Tongue (tissue), 2 donors: Measurements from ENCODE around the gene SMTNL2. TPM values are rescaled to one million over a fixed set of nuclear protein-coding genes. Genes with fewer than 3 reads are reported as not detected.
A peak's percentile ranks its signal among the peaks of the same experiment; 100 is the strongest.

Experiments
- DNase-seq: peaks from one replicate; pipeline ENCODE4 v3.0.0-alpha.2; 2015
- total RNA-seq: library from RNA; depleted of rRNA; stranded (reverse); fragments of >200 nt; gene quantifications from one replicate; pipeline ENCODE4 v1.2.3, GENCODE V29; 2014

Gene SMTNL2
- 174 TPM for total RNA-seq

DNA sequence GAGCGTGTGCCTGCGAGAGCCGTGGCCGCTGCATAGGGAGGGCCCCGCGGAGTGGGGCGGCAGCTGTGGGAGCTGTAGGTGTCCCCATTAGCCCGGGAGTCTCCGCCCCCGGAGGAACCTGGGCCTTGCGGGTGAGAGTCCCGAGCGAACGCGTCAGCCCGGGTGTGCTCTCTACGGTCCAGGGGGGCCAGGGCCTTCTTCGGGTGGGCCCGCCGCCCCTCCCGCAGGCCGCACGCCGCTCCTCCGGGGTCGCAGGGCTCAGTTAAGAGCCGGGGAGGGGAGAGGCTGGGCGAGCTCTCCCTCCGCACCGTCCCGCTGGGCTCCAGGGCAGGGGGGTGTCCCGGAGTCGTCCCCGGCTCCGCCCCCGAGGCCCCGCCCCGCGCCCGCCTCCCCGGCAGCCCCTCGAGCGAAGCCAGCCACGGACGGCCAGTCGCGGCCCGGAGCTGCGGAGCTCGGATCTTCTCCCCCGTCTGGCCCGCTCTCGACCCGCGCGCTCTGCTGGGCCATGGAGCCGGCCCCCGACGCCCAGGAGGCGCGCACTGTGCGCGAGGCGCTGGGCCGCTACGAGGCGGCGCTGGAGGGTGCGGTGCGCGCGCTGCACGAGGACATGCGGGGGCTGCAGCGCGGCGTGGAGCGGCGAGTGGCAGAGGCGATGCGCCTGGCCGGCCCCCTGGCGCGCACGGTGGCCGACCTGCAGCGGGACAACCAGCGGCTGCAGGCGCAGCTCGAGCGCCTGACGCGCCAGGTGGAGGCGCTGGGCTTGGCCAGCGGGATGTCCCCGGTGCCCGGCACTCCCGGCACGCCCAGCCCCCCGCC is at the start of gene SMTNL2:
SMTNL2 (plus strand) TSS at position 429 of the 816 bp plus-strand sequence; CDS start at position 506, 77 bp downstream.
- peak; percentile 84 for DNase-seq

DNA sequence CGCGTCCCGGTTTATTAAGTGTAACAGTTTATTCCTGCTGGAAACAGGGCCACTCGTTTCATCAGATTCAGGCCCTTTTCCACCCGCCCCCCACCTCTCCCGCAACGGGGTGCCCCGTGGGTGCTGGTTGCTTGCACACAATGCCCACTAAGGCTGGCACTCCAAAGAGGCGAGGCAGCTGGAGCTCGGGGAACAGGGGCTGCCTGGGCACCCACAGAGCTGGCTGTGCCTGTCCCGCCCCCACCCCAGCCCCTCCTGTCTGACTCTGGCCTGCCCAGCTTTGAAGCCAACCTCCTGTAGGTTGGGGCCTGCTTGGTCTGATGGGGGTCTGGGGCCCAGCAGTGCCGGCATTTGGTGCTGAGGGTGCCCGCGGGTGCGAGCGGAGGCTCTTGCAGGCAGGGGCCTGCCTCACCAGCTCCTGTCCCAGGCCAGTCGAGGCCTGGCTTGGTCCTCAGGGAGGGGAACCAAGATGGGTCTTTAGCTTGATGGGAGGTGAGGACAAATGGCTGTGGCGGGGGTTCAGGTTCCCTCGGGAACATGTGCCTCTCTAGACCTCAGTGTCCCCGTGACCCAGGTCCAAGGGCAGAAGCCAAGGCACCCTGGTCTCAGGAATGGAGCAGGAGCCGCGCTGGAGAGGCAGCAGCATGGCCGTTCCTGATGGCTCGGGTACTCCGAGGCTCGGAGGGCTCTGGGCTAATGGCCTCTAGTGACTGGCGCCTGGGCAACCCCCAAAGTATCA is 49.2 kb upstream of the SMTNL2 start:
- no peak for DNase-seq

DNA sequence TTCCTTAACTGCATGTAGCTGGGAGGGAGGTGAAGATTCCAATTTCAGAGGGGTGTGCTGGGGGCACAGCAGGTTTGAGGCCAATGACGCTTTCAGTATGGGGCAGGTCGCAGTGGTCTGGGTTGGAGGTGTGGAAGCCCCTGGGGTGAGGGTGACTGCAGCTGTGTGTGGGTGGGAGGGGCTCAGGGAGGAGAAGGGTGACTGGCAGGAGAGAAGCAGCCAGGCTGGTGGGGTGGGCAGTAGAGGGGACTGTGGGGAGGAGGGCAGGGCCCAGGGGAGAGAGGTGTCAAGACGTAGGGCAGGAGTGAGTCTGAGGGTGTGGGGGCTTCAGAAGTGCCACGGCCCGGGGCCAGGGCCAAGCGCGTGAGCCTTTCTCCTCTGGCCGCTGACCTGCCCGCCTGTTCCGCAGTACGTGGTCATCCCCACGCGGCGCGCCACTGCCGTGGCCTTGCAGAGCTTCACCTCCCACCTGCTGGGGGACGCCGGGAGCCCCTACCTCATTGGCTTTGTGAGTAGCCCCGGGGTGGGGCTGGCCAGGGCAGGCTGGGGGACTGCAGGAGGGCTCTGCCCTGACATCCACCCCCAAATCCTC is 48.6 kb upstream of the SMTNL2 start:
- DNase-seq = no peak

DNA sequence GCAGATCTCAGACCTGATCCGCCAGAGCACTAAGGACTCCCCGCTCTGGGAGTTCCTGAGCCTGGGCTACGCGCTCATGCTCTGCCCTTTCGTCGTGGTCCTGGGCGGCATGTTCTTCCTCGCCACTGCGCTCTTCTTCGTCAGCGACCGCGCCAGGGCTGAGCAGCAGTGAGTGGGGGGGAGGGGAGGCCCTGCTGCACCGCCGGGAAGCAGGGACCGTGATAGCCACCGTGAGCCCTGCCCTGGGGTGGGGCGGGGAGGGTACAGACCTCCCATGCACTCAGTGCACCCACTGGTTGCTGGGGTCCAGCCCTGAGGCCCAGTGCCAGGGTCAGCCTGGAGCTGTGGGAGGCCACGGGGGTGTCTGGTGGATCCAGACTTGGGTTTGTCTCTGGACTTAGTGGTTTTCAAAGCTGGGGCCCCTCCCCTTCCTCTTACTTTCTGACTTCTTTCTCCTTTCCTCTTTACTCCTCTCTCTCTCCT is 48.0 kb upstream of the SMTNL2 start:
- no peak for DNase-seq

DNA sequence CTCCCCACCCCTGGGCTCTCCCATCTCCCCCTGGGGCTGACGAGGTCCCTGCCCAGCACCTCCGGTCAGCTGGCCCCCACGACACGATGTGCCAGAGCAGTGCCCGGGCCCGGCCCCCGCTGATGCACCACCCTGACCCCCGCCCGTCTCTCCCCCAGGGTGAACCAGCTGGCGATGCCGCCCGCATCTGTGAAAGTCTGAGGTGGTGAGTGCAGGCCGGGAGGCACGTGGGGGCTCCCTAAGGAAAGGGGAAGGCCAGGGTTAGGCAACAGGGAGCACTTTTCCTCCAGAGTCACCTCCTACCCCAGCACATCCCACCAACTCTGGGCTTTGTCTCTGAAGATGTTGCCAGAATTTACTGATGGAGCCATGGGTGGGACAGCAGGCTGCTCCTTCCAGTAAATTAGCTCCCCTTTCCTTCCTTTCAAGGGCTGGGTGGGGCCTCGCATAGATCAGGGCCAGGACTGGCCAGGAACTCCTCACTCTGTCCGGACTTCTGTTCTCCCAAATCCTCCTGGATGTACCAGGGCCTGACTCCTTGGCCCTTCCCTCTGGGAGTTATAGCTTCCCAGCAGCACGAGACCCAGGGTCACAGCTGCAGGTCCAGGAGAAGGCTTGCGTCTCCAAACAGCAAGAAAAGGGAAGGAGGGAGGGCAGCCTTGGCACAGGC is 47.5 kb upstream of the SMTNL2 start:
- peak; percentile 21 for DNase-seq

DNA sequence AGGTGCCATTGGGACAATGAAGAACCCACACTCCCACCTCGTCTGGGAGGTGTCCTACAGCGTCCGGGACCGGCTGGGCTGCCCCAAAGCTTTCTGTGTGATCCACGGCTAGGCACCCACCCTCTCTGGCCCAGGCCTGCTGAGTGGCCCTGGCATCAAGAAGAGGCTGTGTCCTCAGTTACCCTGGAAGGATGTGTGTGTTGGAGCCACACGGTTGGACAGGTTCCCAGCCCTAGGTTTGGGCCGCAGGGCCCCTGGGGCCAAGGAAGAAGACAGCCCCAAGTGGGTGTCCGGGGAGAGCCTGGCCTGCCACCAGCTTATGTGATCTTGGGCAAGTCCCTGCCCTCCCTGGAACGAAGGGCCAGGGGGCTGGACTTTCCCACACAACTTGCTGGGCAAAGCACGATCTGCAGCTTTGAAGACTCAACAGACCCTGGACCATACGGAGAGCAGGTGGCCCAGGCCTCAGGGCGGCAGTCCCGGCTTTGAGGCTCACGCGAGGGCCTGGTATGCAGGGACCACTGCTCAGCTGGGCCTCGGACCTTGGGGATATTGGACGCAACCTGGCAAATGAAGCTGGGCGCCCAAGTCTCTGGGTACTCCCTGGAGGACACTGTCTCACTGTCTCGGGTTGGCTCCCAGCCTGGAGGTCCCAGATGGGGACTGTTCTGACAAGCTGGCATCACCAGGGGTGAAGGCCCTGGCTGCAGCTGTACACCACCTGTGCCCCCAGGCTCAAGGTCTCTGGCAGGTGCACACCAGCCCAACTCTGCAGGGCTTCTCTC is 46.7 kb upstream of the SMTNL2 start:
- no peak for DNase-seq

DNA sequence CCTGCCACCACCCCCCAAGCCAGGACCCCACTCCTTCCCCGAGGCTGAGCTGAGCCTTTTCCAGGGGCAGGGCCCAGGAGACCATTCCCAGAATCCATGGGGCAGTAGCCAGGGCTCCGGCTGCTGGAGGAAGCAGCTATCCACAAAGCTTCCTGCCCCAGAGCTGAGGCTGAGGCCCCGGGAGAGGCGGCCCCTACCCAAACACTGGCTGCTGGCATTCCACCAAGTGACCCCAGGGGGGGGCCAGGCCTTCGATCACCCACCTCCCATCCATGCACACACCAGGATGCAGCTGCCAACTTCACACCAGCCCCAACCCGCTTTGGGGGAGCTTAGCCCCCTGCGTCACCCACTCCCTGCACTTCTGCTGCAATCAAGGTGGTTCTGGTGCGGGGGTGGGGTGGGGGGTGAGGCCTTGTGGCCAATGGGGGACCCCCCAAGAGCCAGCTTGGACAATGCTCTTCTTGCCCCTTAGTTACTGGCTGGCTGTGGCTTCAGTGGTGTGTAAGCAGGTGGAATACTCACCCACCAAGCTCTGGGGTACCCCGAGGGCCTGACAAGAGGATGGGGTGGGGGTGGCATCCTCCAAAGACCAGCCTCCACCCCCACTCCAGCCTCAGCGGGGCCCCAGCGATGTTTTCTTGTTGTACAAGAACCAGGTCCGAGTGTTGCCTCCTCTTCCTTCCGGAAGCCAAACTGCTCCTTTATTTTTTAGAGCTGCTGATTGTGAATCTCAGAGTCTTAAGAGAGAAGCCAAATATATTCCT is 45.9 kb upstream of the SMTNL2 start:
- no peak for DNase-seq

DNA sequence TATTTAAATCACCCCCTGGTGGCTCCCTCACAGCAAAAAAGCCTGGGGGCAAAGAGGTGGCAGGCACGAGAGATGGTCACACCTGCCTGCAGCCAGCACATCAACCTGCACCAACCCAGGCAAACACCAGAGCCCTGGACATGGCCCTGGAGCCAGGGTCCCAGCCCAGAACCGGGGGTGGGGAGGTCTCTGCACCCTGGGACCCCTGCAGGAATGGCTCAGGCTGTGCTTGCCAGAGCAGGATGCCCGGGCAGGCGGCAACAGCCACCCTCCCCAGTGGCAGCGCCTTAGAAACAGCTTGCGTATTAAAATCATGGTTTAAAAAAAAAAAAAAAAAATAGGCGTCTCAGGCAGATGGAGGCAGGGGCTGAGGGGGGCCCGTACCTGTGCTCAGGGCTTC is 45.3 kb upstream of the SMTNL2 start:
- DNase-seq = no peak

DNA sequence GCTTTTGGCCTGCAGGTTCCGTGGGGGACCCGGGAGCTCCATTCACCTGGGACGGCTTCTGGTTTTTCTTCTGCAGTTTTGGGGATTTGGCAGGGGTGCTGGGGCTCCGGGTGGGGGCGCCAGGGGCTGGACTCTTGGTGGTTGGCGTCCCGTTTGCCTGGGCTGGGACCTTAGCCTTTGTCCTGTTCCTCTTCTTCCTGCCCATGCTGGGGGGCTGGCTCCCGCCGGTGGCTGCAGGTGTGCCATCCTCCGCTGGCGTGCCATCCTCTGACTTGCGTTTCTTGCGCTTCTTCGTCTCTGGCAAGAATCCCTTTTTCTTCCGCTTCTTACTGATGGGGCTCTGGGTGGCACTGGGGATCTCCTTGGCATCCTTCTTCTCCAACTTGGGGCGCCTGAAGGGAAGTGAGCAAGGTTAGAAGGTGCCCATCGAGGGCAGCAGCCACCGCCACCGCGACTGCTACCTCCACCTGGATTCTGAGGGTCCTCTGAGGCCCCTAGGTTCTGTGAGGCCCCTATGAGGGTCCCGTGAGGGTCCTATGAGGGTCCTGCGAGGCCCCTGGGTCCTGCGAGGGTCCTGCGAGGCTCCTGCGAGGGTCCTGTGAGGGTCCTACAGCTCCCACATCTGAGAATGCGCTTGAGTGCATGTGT is 44.6 kb upstream of the SMTNL2 start:
- DNase-seq = no peak

DNA sequence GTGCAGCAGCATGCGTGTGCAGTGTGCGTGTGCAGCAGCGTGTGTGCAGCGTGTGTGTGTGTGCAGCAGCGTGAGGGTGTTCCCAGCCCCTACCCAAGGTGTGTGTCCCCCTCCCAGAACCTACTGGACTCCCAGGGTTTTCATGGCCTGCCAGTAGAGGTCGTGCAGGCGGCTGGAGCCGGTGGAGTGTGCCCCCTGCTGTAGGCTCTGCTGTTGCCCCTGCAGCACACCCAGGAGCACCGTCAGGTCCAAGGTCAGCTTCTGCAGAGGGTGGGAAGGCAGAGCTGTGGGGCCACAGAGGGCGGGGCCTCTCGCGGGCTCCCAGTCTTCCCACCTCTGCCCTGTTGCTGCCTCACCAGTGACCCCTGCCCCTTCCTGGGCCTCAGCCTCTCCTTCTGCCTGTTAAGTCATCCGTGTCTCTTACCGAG is 44.1 kb upstream of the SMTNL2 start:
- DNase-seq = no peak

DNA sequence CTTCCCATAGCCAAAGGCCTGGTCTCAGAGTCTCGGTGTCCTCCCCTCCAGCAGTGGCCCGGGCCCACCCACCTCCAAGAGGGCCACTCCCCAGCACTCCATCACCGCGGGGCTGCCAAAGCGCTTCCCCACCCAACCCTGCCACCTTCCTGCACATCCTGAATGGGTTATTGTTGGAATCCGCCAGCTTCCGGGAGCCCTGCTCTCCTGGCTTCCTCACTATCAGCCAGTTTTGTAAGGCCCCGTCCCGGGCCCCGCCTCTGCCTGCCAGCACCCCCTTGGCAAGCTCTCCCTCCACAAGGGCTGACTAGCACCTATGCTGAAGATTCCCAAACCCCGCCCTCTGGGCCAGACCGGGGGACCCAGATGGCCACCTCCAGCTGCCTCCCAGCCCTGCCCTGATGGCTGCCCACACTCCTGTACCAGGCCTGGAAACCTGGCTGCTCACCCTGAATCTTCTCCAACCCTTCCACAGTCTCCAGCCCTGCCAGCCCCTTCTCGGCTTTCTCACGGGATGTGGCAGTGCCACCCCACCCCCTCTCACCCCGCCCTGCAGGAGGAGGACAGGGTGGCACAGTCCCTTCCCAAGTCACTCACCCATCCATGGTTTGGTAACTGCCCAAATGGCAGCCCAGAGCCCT is 43.5 kb upstream of the SMTNL2 start:
- no peak for DNase-seq

DNA sequence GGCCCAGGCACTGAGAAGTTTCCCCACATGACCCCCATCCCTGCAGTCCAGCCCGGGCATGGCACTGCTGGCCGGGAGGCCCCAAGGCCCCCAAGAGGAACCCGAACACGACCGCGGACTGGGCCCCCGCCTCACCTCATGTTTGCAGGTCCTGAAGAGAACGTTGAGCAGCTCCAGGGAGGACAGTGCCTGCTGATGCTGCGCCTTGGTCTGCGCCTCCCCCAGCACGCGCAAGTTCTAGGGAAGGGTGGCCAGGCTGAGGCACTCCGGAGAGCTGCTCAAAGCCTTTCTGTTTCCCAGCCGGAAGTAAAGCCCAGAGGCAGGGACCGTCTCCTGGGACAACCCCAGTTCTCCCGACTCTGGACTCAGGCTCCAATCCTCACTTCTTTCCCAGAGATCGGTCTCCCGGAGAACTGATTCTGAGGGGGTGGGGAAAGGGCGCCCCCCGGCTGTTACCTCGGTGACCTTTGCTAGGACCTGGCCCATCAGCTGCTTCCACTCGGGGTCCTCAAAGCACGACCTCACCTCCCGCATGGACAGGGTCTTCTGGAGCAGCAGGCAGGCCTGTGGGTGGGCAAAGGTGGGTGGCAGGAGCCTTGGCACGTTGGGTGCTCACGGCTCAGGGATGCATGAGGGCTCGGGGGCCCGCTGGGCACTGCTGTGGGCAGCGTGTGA is 42.9 kb upstream of the SMTNL2 start:
- DNase-seq = no peak

DNA sequence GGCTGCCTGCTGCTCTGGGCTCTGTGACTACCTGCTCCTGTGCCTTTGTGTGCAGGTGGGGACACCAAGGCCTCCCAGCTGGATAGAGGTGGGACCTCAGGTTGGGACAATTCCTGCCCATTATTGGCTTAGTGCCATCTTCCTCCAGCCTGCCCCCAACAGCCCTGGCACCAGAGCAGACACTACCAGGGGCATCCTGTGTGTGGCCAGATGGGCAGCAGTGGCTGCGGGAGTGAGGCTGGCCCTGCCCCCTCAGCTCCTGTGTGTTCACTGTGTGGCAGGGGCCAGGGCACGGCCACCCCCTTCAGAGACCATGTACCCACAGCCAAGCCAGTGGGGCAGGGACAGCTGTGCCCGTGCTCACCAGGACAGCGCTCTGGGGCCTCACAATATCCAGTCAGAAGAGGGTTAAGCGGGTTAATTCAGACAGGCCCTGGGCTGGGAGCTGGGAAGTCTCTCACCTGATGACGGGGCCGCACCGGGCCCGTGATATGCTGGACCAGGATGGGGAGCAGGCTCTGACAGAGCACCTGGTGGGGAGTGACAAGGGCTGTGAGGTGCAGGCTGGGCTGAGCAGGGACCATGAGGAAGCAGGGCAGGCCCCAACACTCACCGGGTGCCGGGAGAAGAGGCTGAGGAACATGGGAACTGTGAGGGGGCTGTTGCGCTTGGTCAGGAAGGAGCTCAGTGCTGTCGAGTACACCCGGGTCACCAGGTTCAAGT is 42.2 kb upstream of the SMTNL2 start:
- no peak for DNase-seq

DNA sequence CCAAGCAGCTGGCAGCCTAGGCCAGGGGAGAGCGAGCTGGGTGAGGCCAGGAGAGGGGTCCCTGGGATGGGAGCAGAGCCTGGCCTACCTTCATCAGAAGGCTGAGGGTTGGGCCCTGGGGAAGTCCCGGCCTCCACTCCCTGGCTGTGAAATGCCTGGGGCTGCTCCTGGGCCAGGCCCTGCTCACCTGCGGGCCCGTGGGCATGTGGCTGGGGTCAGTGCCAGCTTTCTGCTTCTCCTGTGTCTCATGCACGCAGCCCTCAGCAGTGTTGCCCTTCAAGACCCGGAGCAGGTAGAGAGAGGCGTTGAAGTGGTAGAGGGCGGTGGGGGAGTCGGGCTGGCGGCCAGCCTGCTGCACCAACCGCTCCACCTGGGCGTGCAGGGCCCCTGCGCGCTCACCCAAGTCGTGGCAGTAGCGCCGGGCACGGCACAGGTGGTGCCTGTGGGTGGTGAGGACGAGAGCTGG is 41.6 kb upstream of the SMTNL2 start:
- no peak for DNase-seq

DNA sequence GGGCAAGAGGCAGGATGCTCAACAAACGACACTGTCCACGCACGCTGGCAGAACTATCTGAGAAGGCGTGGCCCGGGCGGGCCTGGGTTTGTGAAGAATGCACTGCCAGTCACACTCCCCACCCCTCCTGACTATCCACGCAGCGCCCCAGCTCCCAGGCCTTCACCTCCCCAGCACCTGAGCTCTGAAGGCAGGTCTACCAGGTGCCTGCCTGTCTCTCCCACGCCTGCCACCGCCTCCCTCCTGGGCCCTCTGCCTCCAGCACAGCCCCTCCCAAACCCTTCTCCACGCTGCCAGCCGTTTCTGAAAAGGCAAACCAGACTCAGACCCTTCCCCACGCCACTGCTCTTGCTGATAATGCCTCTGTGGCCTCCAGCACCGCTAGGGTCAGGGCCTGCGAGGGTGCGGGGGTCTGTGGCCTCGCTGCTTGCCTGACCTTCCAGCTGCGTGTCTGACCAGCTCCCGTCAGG is 40.7 kb upstream of the SMTNL2 start:
- DNase-seq = no peak

DNA sequence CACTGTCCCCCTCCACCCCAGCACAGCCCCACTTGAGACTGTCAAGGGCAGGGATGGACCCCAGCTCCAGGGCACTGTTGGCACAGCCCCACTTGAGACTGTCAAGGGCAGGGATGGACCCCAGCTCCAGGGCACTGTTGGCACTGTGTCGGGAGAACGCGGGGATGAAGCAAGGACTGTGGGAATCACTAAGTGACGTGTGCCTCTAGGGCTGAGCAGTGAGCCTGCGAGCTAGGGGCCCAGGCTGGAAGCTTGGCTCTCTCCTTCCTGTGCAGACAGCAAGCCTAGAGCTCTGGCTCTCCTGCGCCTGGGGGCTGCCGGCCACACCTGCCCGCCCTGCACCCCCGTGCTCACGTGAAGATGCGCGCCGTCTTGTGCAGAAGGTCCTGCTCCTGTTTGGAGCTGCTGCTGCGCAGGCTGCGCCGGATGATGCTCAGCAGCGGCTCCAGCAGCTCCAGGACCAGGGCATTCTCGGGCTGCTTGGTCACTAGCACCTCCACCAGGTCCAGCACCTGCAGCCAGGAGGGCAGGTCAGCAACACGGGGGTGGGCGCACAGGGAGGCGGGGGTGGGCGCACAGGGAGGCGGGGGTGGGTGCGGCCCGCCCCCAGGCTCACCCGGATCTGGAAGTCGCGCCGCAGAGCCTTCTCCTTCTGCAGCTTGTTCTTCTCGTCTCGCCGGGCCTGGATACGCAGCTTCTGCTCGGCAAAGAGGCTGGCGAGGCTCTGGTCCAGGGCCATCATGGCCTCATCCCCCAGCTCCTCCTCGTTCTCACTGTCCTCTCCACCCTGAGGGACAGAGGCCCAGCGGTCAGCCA is 40.0 kb upstream of the SMTNL2 start:
- no peak for DNase-seq

DNA sequence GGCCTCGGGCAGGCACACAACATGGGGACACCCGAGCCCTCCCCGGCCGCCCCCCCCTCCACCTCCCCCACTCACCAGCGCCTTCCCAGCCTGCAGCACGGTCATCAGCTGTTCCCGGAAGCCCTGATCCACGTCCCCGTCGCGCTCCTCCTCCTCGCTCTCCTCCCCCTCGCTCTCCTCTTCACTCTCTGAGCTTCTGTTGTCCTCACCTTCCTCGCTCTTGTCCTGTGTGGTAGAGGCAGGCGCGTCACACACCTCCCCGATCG is 39.4 kb upstream of the SMTNL2 start:
- no peak for DNase-seq
